Measurements from ENCODE around the gene C7orf25.
A peak's percentile ranks its signal among the peaks of the same experiment; 100 is the strongest.

Gene C7orf25

GRCh38 chr7:42877862-42878261 is 34.0 kb downstream of the C7orf25 start:
- DNase-seq (ENCODE audit: low spot score), result no peak

GRCh38 chr7:42876182-42877068 is 35.4 kb downstream of the C7orf25 start:
- peak; percentile 70 for DNase-seq (ENCODE audit: low spot score)

DNA sequence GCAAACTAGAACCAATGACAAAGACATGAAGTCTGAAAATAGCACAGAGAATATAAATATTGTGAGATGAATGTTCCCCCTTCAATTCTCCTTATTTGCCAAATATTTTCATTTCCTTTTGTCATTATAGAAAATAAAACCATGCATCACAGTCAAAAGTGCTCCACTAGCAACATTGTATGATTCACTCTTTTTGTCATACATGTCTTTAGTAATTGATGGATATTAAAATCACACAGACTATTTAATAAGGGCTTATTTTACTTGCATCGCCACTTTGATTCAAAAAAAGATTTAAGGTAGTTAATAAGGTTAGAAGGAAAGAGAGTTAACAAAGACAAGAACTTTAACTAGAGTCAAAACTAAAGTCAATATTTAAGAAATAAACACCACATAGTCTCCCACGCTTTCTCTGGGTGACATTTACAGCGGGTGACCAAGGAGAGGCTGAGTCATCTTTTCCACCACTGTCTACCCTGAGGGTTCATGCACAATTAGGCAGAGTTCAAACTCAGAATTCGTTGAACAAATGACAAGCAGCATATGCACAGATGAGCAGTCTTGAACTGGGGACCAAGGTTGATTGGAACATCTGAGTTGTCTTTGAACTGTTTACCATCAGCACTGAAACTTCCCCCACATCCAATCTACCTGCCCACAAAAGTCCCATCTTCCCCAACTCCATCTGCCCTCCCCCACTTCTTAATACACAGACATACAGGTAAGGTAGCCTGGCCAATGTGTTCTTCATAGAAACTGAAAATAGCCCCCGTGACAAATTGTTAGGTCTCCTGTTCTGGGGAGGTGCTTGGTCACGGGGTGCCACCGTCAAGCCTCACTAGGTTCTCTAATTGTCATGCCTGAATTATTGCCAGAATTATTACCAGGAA is 42.5 kb downstream of the C7orf25 start:
- DNase-seq (ENCODE audit: low spot score), result peak; percentile 22

- no peak for DNase-seq (ENCODE audit: low spot score)
Observed at GRCh38 chr7:42868480-42868879, 43.4 kb downstream of the C7orf25 start.

Data from SW480 (cell line).